ENCODE data around the gene TRPM2.

The TRPM2 gene

GRCh38 chr21:44322621-44323325 is 30.6 kb upstream of the TRPM2 start:
- DNase-seq (ENCODE audit: low read depth), result no peak

GRCh38 chr21:44323591-44323990 is 29.8 kb upstream of the TRPM2 start:
- no peak for DNase-seq (ENCODE audit: low read depth)

DNA sequence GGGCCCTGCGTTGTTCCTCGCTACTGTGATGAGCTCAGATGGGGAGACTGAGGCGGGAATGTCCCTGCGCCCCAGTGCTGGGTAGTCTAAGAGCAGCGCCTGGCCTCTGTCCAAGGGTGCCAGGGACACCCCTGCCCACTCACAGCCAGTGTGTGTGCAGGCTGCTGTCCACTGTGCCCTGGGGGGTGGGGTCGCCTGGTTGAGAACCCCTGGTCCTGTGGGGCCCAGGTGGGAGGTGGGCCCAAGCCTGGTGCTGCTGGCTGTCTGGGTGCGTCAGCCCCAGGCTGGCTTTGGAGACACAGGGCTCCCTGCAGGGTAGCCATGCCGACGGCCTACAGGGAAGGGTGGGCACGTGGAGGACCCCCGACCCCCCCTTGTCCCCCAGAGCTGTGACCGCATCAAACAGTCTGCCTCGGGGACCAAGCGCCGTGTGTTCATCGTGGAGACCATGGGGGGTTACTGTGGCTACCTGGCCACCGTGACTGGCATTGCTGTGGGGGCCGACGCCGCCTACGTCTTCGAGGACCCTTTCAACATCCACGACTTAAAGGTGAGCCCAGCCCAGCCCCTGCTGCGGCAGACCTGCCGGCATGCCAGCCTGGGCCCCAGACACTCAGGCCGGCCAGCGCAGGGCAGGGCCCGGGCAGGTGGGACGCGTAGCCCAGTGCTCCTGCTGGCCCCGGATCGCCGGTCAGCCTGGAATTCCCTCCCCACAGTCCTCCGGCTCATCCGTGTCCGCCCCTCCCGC is 29.1 kb upstream of the TRPM2 start:
- DNase-seq (ENCODE audit: low read depth), result no peak

DNA sequence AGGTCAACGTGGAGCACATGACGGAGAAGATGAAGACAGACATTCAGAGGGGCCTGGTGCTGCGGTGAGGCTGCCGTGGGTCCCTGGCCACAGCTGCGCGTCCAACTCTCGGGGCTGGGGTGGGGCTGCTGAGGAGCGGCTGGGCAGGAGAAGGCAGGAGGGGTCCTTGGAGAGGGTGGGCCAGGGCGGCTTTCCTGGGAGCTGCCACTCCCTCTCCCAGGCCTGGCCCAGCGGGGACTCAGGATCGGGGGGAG is 28.6 kb upstream of the TRPM2 start:
- DNase-seq (ENCODE audit: low read depth), result no peak

- no peak for DNase-seq (ENCODE audit: low read depth)
These were observed 27.8 kb upstream of the TRPM2 start for GRCh38 chr21:44325386-44326271.

GRCh38 chr21:44326272-44326647 is 27.2 kb upstream of the TRPM2 start:
- no peak for DNase-seq (ENCODE audit: low read depth)

DNA sequence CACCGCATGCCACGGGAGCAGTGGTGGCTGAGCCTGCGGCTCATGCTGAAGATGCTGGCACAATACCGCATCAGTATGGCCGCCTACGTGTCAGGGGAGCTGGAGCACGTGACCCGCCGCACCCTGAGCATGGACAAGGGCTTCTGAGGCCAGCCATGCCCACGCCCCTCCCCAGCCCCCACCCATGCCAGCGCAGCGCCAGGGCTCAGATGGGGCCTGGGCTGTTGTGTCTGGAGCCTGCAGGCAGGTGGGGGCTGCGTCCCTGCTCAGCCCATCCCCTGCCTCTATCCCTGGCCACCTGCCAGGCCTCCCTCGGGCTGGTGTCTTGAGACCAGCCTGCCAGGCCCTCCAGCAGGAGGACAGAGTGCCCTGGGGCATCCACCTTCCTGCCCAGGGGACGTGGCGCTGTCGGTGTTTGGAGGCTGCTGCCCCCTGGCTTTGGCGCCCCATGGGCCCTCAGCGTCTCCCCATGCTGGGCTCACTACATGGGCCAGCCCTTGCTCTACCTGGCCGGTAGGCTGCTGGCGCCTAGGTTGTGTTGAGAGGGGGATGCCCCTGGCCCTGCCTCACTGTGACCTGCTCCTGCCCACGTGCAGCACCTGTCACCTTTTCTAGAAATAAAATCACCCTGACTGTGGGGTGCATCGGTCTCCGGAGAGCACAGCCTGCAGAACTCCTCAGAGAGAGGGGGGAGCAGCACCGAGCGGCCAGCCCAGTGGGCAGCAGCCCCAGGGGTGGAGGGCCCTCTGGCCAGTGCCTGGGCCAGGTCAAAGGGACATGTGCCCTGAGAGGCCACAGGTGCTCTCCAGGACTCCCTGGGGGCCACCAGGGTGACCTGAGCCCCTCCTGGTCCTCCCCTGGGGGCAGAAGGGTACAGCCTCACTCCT is 26.5 kb upstream of the TRPM2 start:
- no peak for DNase-seq (ENCODE audit: low read depth)

- no peak for DNase-seq (ENCODE audit: low read depth)
These were observed 25.8 kb upstream of the TRPM2 start for GRCh38 chr21:44327603-44327974.

GRCh38 chr21:44328242-44328895 is 25.1 kb upstream of the TRPM2 start:
- no peak for DNase-seq (ENCODE audit: low read depth)

- no peak for DNase-seq (ENCODE audit: low read depth)
These were observed 24.1 kb upstream of the TRPM2 start for GRCh38 chr21:44329086-44329889.

- no peak for DNase-seq (ENCODE audit: low read depth)
These were observed 23.3 kb upstream of the TRPM2 start for GRCh38 chr21:44329971-44330681.

GRCh38 chr21:44330698-44331097 is 22.7 kb upstream of the TRPM2 start:
- DNase-seq (ENCODE audit: low read depth), result no peak

- DNase-seq (ENCODE audit: low read depth), result no peak
These were observed 22.2 kb upstream of the TRPM2 start for GRCh38 chr21:44331209-44331608.

- no peak for DNase-seq (ENCODE audit: low read depth)
These were observed 21.6 kb upstream of the TRPM2 start for GRCh38 chr21:44331650-44332307.

DNA sequence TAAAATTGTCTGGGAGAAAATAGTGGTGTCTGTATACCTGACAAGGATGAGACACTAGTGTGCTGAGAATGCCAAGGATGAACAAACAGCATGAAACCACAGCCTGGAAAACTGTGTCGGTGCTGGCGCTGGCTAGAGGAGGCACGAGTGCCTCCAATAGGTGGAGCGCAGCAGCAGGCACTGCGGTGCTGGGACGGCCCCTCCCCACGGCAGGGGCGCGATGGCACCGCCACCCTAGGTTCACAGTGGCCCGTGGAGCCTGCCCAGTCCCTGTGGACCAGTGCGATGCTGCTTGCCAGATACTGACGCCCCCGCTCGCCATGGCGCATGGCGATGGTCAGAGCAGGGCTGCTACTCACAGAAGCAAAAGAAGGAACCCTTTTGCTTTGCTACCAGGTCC is 21.0 kb upstream of the TRPM2 start:
- no peak for DNase-seq (ENCODE audit: low read depth)

- no peak for DNase-seq (ENCODE audit: low read depth)
These were observed 20.5 kb upstream of the TRPM2 start for GRCh38 chr21:44332965-44333364.

DNA sequence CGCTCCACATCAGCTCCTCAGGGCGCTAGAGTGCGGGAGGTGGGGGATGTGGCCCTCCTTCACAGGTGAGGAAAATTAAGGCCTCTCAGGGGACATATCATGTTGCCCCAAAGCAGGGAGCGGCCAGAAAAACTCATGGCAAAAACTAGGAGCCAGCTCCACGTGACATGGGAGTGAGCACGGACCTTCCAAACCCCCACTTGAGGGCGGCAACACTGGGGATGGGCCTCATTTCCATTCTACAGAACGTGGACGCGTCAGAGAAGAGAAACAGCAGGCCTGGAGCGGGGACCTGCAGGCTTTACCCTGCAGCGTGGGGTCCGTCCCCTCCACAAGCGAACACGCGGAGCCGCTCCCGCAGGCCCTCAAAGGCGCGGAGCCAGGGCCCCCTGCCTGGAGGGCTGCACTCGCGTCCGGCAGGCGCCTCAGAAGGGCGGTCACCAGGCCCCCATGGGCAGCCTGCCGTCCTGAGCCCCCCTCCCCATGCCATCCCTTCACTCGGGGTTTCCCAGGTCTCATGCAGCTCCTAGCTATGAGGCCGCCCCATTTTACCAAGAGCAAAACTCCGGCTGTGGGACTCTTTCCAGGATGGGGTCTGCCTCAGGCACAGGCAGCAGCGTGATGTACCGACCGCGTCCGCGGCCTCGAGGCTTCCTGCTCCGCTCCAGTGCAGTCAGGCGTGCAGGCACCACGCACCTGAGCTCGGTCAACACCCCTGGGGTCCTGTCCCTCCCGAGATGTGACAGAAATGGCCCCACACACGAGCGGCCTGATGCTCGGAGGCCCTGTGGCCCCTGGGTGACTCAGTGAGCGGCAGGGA is 19.7 kb upstream of the TRPM2 start:
- DNase-seq (ENCODE audit: low read depth), result no peak

DNA sequence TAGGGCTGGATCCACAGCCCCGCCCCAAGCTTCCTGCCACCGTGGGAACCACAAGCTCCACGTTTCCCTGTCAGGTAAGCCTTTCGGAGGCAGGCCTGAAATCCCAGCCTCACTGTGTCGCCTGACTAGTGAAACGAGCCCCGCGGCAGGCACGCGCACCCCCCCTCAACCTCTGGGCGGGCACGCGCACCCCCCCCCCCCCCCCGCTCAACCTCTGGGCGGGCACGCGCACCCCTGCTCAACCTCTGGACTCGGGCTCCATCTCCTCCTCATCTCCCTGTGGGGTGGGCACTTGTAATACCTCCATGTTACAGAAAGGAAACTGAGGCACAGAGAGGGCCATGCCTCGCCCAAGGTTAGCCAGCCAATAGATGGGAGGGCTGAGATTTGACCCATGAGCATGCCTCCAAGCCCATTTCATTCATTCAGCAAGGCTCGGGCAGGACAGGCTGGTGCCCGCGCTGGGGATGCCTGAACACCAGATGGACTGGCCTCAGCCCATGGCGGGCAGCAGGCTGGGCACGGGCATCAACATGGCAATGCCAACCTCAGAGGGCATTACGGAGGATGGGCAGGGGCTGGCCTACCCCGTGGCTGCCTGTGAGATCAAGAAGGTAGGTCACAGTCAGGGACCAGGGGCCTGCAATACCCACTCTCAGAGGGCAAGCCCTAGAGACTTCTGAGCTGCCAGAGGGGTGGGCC is 18.9 kb upstream of the TRPM2 start:
- no peak for DNase-seq (ENCODE audit: low read depth)
